HCT116 (cell line): ENCODE measurements around the gene CCNL1. TPM values are rescaled to one million over a fixed set of nuclear protein-coding genes. Genes with fewer than 3 reads are reported as not detected.

Experiments used
- ATAC-seq: fragments of 200-7000 bp; cut with Tn5 transposase; 2 replicates; pipeline ENCODE4 v1.9.1; 2020; ENCODE audit warnings: mild to moderate bottlenecking, moderate library complexity
- BruUV-seq: library from RNA; stranded (reverse); fragments of 400-500 nt; replicated peaks from 2 replicates; lab custom pipeline; 2021; lab: Mats Ljungman, UMichigan
- CTCF ChIA-PET: fragments of 300-600 bp; sonication (Branson Sonifier 250); formaldehyde crosslinking; loops from one replicate; lab custom pipeline; 2021; ENCODE audit warnings: antibody characterized with exemption; lab: Charles Lee
- POLR2A ChIA-PET: fragments of 300-600, 350-600 bp; sonication (Branson Sonifier 250); formaldehyde crosslinking; loops from one replicate; lab custom pipeline; 2021; ENCODE audit warnings: antibody characterized with exemption; lab: Charles Lee
- RAD21 ChIA-PET, 2 experiments: fragments of 300-600 bp; sonication (Branson Sonifier 250); formaldehyde crosslinking; loops; one replicate each; lab custom pipeline; 2023; ENCODE audit warnings: low total read pairs in 2 of 2; ENCODE audit not compliant: uncharacterized antibody in 2 of 2, unreplicated experiment in 2 of 2, low non-redundant PET in 1 of 2; lab: Charles Lee
- DNase-seq: peaks from one replicate; pipeline ENCODE4 v3.0.0-alpha.2; 2010; ENCODE audit warnings: low read depth, low spot score
- H2AFZ ChIP-seq: fragments of 200-600 bp; shearing (Covaris generic), sonication (generic); 2 replicates; pipeline ENCODE4 v1.6.1; 2017; ENCODE audit warnings: low read depth, mixed run types, mixed read lengths, antibody characterized with exemption, low read length; ENCODE audit not compliant: poor library complexity, severe bottlenecking
- H3K27ac ChIP-seq: 2 replicates; pipeline ENCODE4 v1.5.1; 2012; ENCODE audit warnings: low read depth, low read length
- H3K27me3 ChIP-seq: fragments of 200-600 bp; sonication (generic); 2 replicates; pipeline ENCODE4 v1.6.1; 2016; ENCODE audit warnings: mixed run types, low read length, mixed read lengths; ENCODE audit not compliant: insufficient read depth
- H3K36me3 ChIP-seq, 2 experiments: fragments of 200-500 bp in 1 of 2; fragments of 200-600 bp in 1 of 2; sonication (Bioruptor generic) in 1 of 2; sonication (generic) in 1 of 2; 2 replicates each; pipeline versions ENCODE4 v1.5.1 to v1.6.1; 2014 to 2016; ENCODE audit warnings: low read length in 2 of 2, inconsistent platforms in 1 of 2, mixed read lengths in 1 of 2, mixed run types in 1 of 2; ENCODE audit not compliant: insufficient read depth in 2 of 2, control insufficient read depth in 1 of 2
- H3K4me1 ChIP-seq, 2 experiments: fragments of 200-600 bp in 1 of 2; sonication (generic) in 1 of 2; 2 replicates each; pipeline versions ENCODE4 v1.5.1 to v1.6.1; 2012 to 2017; ENCODE audit warnings: low read length in 2 of 2, inconsistent platforms in 1 of 2, mild to moderate bottlenecking in 1 of 2, mixed read lengths in 1 of 2, mixed run types in 1 of 2, moderate library complexity in 1 of 2; ENCODE audit not compliant: insufficient read depth in 2 of 2, control insufficient read depth in 1 of 2
- H3K4me2 ChIP-seq: fragments of 200-600 bp; sonication (generic); 2 replicates; pipeline ENCODE4 v1.6.1; 2017; ENCODE audit warnings: mixed run types, low read length, mixed read lengths
- H3K4me3 ChIP-seq, 2 experiments: fragments of 200-600 bp in 1 of 2; sonication (generic) in 1 of 2; replicated peaks in 1 of 2; 2 replicates each; pipeline ENCODE4 v1.5.1; 2011 to 2016; ENCODE audit warnings: low read length in 2 of 2, control low read depth in 1 of 2, low read depth in 1 of 2, mild to moderate bottlenecking in 1 of 2, mixed read lengths in 1 of 2, mixed run types in 1 of 2
- H3K79me2 ChIP-seq: fragments of 200-600 bp; sonication (generic); 2 replicates; pipeline ENCODE4 v1.6.1; 2017; ENCODE audit warnings: mild to moderate bottlenecking, mixed run types, low read length, moderate library complexity, mixed read lengths; ENCODE audit not compliant: insufficient read depth
- H3K9ac ChIP-seq: fragments of 200-600 bp; sonication (generic); 2 replicates; pipeline ENCODE4 v1.6.1; 2016; ENCODE audit warnings: low read length, mixed read lengths
- H3K9me2 ChIP-seq: fragments of 200-600 bp; sonication (generic), shearing (Covaris generic); 2 replicates; pipeline ENCODE4 v1.6.1; 2017; ENCODE audit warnings: mixed run types, mild to moderate bottlenecking, moderate library complexity; ENCODE audit not compliant: insufficient read depth
- H3K9me3 ChIP-seq, 2 experiments: fragments of 200-500 bp in 1 of 2; fragments of 200-600 bp in 1 of 2; sonication (Bioruptor generic) in 1 of 2; sonication (generic) in 1 of 2; 2 replicates each; pipeline ENCODE4 v1.6.1; 2014 to 2017; ENCODE audit warnings: low read length in 2 of 2, mixed read lengths in 2 of 2, inconsistent platforms in 1 of 2, low read depth in 1 of 2, mild to moderate bottlenecking in 1 of 2, mixed run types in 1 of 2, moderate library complexity in 1 of 2; ENCODE audit not compliant: control insufficient read depth in 1 of 2, insufficient read depth in 1 of 2
- H4K20me1 ChIP-seq: fragments of 200-600 bp; sonication (generic), shearing (Covaris generic); 2 replicates; pipeline ENCODE4 v1.6.1; 2017; ENCODE audit warnings: mixed run types, mild to moderate bottlenecking, moderate library complexity; ENCODE audit not compliant: insufficient read depth
- CBX3 ChIP-seq: IDR thresholded peaks from 2 replicates; pipeline ENCODE4 v1.6.1; 2012; ENCODE audit warnings: low read depth
- CEBPB ChIP-seq: IDR thresholded peaks from 2 replicates; pipeline ENCODE4 v1.6.1; 2012; ENCODE audit warnings: low read depth
- EGR1 ChIP-seq: IDR thresholded peaks from 2 replicates; pipeline ENCODE4 v1.6.1; 2012; ENCODE audit warnings: low read depth
- ELF1 ChIP-seq: IDR thresholded peaks from 2 replicates; pipeline ENCODE4 v1.6.1; 2012; ENCODE audit warnings: low read depth, borderline replicate concordance
- EZH2 ChIP-seq: fragments of 200-600 bp; sonication (generic); IDR thresholded peaks from 2 replicates; pipeline ENCODE4 v1.6.1; 2017; ENCODE audit warnings: antibody characterized with exemption, mixed run types
- EZH2phosphoT487 ChIP-seq: fragments of 200-600 bp; IDR thresholded peaks from 2 replicates; pipeline ENCODE4 v1.6.1; 2018; ENCODE audit warnings: antibody characterized with exemption, borderline replicate concordance
- FOSL1 ChIP-seq: IDR thresholded peaks from 2 replicates; pipeline ENCODE4 v1.6.1; 2012; ENCODE audit warnings: low read depth
- MAX ChIP-seq: IDR thresholded peaks from 2 replicates; pipeline ENCODE4 v1.6.1; 2012
- POLR2AphosphoS5 ChIP-seq: IDR thresholded peaks from 2 replicates; pipeline ENCODE4 v1.6.1; 2011; ENCODE audit warnings: mild to moderate bottlenecking, low read depth, low read length, moderate library complexity
- RAD21 ChIP-seq: IDR thresholded peaks from 2 replicates; pipeline ENCODE4 v1.6.1; 2012; ENCODE audit warnings: low read depth, mild to moderate bottlenecking
- SIN3A ChIP-seq: IDR thresholded peaks from 2 replicates; pipeline ENCODE4 v1.6.1; 2012; ENCODE audit warnings: low read depth
- SP1 ChIP-seq: IDR thresholded peaks from 2 replicates; pipeline ENCODE4 v1.6.1; 2012; ENCODE audit warnings: low read depth
- SRF ChIP-seq: IDR thresholded peaks from 2 replicates; pipeline ENCODE4 v1.6.1; 2012; ENCODE audit warnings: low read depth
- TCF7L2 ChIP-seq: IDR thresholded peaks from 2 replicates; pipeline ENCODE4 v1.7.0; 2011; ENCODE audit warnings: borderline replicate concordance, inconsistent platforms; ENCODE audit not compliant: insufficient read depth, insufficient read length; ENCODE audit errors: extremely low read depth
- YY1 ChIP-seq: IDR thresholded peaks from 2 replicates; pipeline ENCODE4 v1.6.1; 2011; ENCODE audit warnings: low read length, low read depth, moderate library complexity, mild to moderate bottlenecking; ENCODE audit not compliant: insufficient replicate concordance; ENCODE audit errors: extremely low read depth
- intact Hi-C: fragments of 100-400 bp; cut with micrococcal nuclease; formaldehyde crosslinking; loops from 2 replicates; pipeline ENCODE4 v1.10.0; 2022
- total RNA-seq: library from RNA; stranded (reverse); gene quantifications from one replicate; pipeline ENCODE4 v1.2.1, GENCODE V29; 2021; ENCODE audit not compliant: unreplicated experiment
- TF ChIP-seq, protein P1 (sequence below), 3 experiments: fragments of 200-600 bp in 1 of 3; sonication (generic) in 1 of 3; IDR thresholded peaks in 2 of 3; conservative IDR thresholded peaks in 1 of 3; 2 replicates each; pipeline ENCODE4 v1.5.1; 2012 to 2017; ENCODE audit warnings: low read depth in 2 of 3, low read length in 2 of 3, antibody characterized with exemption in 1 of 3, borderline replicate concordance in 1 of 3, control low read depth in 1 of 3, mild to moderate bottlenecking in 1 of 3, mixed read lengths in 1 of 3, mixed run types in 1 of 3, moderate library complexity in 1 of 3; ENCODE audit not compliant: insufficient read depth in 1 of 3

CCNL1 gene
- total RNA-seq, 1 experiment from 2014 or later, result 96.7 TPM

DNA sequence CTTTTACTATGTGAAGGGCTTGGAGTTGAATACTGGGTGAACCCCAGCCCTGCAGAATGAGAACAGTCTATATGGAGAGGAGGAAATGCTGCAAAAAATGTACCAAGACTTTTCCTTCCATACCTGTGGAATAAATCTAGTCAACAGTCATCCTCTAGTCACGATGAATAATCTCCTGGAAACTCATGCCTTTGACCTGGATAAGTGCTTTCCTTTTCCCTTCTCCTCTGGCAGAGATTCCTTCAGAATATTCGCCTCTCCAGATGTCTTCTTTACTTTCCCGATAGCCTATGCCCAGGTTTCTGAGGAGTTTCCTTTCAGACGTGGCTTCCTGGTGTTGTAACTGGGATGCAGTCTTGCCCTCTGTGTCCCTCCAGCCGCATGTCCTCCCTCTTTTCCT lies 28.1 kb downstream of the CCNL1 start:
- H3K9me2 ChIP-seq, result no peaks in the 10 kb centered on the region
- no peaks in the 10 kb centered on the region for H3K9me3 ChIP-seq
- no peaks in the 10 kb centered on the region for H3K36me3 ChIP-seq
- H2AFZ ChIP-seq, result no peak overlapping the region
- ChIA-PET RAD21 (no interaction called here), POLR2A (no interaction called here), CTCF (interaction anchor here (1.5 to 2.4 kb wide), 3 partner anchors 18 to 979 kb away, joined by 4 to 8 read pairs (median 6); no protein-coding TSS in a partner anchor)
- peak overlapping the region; percentile 99 for H3K27ac ChIP-seq
- H3K79me2 ChIP-seq, result no peaks in the 10 kb centered on the region
- intact Hi-C loops, result loop anchor here (2.0 to 10.0 kb wide), 3 partner anchors 51 to 687 kb away; no protein-coding TSS in a partner anchor
- peaks cover 47 to 87% of the 10 kb centered on the region in 2 experiments for H3K4me1 ChIP-seq
- ATAC-seq (no peak), DNase-seq (no peak)
- no peaks in the 10 kb centered on the region for H4K20me1 ChIP-seq
- no TSS peak for BruUV-seq
- no peak overlapping the region for H3K4me3 ChIP-seq
- H3K4me2 ChIP-seq, result peak overlapping the region; percentile 75
- TF ChIP-seq POLR2AphosphoS5 (no peak), CBX3 (no peak), CEBPB (no peak), SRF (no peak), FOSL1 (no peak)
- H3K27me3 ChIP-seq, result no peaks in the 10 kb centered on the region
- peak overlapping the region; percentile 76 for H3K9ac ChIP-seq

- H3K9me3 ChIP-seq, result no peaks in the 10 kb centered on the region
- peaks cover 54 to 87% of the 10 kb centered on the region in 2 experiments for H3K4me1 ChIP-seq
- no peaks in the 10 kb centered on the region for H3K27me3 ChIP-seq
- no peaks in the 10 kb centered on the region for H3K9me2 ChIP-seq
- ChIA-PET POLR2A (interaction anchor here (1.0 to 1.6 kb wide), 2 partner anchors 42 to 576 kb away, joined by 5 read pairs; partner anchors contain the start of gene SSR3), RAD21 (interaction anchor here in 1 of 2 experiments (0.8 to 0.9 kb wide), 2 partner anchors 11 to 41 kb away, joined by 3 to 5 read pairs; no protein-coding TSS in a partner anchor), CTCF (interaction anchor here (0.8 to 2.4 kb wide), 9 partner anchors 12 to 978 kb away, joined by 3 to 8 read pairs (median 3); partner anchors contain the start of gene TIPARP)
- peak; percentile 72 for ATAC-seq
- BruUV-seq, result no TSS peak
- H4K20me1 ChIP-seq, result no peaks in the 10 kb centered on the region
- peak overlapping the region; percentile 24 for H2AFZ ChIP-seq
- H3K27ac ChIP-seq, result peak overlapping the region; percentile 99
- peak overlapping the region; percentile 75 for H3K4me2 ChIP-seq
- intact Hi-C loops, result loop anchor here (1.0 to 10.0 kb wide), 5 partner anchors 50 to 686 kb away; partner anchors contain the start of genes LEKR1 and TIPARP
- peak overlapping the region; percentile 76 for H3K9ac ChIP-seq
- DNase-seq, result peak; percentile 80
- H3K4me3 ChIP-seq, result peak overlapping the region; percentile 25 to 36
- H3K36me3 ChIP-seq, result no peaks in the 10 kb centered on the region
- no peaks in the 10 kb centered on the region for H3K79me2 ChIP-seq
- TF ChIP-seq EZH2, result no peak
- no peak for TF ChIP-seq EGR1
- 0 out of 2 replicates have a peak, but pooled peaks have one; percentile 29 for TF ChIP-seq POLR2AphosphoS5
- TF ChIP-seq SIN3A, result no peak
- no peak for TF ChIP-seq CEBPB
- no peak for TF ChIP-seq SP1
- no peak for TF ChIP-seq ELF1
- TF ChIP-seq MAX, result no peak
- no peak for TF ChIP-seq EZH2phosphoT487
- TF ChIP-seq RAD21, result no peak
- TF ChIP-seq YY1, result peak; percentile 34
- TF ChIP-seq TCF7L2, result peak; percentile 69
- TF ChIP-seq, protein P1, sequence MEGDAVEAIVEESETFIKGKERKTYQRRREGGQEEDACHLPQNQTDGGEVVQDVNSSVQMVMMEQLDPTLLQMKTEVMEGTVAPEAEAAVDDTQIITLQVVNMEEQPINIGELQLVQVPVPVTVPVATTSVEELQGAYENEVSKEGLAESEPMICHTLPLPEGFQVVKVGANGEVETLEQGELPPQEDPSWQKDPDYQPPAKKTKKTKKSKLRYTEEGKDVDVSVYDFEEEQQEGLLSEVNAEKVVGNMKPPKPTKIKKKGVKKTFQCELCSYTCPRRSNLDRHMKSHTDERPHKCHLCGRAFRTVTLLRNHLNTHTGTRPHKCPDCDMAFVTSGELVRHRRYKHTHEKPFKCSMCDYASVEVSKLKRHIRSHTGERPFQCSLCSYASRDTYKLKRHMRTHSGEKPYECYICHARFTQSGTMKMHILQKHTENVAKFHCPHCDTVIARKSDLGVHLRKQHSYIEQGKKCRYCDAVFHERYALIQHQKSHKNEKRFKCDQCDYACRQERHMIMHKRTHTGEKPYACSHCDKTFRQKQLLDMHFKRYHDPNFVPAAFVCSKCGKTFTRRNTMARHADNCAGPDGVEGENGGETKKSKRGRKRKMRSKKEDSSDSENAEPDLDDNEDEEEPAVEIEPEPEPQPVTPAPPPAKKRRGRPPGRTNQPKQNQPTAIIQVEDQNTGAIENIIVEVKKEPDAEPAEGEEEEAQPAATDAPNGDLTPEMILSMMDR (IDR thresholded peaks at IDR 0.05 in 2 of 3, conservative IDR thresholded peaks at IDR 0.05 in 1 of 3; ENCODE audit: borderline replicate concordance in 1 of 3, insufficient read depth in 1 of 3, low read depth in 2 of 3, low read length in 2 of 3), result peak in 2 of 3 experiments; percentile 65 to 74; a peak in 4 of 6 replicates
Observed at GRCh38 chr3:157130467-157131251, 29.3 kb downstream of the CCNL1 start.
